HG03135 (cell line): ENCODE measurements around the gene SLC8A2.
"Not testable (repeated sequence)": the region's sequence is repeated elsewhere in the genome, so short reads cannot be mapped to it uniquely, and the experiment has no call there.

Experiments used
- ATAC-seq: cut with Tn5 transposase; IDR thresholded peaks from one replicate; pipeline ENCODE4 v1.9.1; 2021; ENCODE audit warnings: mild to moderate bottlenecking, moderate library complexity; ENCODE audit not compliant: unreplicated experiment

The SLC8A2 gene

GRCh38 chr19:47414469-47414868, 57.2 kb downstream of the SLC8A2 start:
- ATAC-seq = no peak

GRCh38 chr19:47413941-47414340, 57.8 kb downstream of the SLC8A2 start:
- no peak for ATAC-seq

- not testable (repeated sequence) for ATAC-seq
Observed at GRCh38 chr19:47411696-47412095, 60.0 kb downstream of the SLC8A2 start.

GRCh38 chr19:47411101-47411500, 60.6 kb downstream of the SLC8A2 start:
- ATAC-seq = no peak

- no peak for ATAC-seq
Observed at GRCh38 chr19:47408156-47408938, 63.3 kb downstream of the SLC8A2 start.

GRCh38 chr19:47407417-47407774, 64.3 kb downstream of the SLC8A2 start:
- no peak for ATAC-seq

GRCh38 chr19:47406711-47407416, 64.8 kb downstream of the SLC8A2 start:
- no peak for ATAC-seq

GRCh38 chr19:47405854-47406417, 65.8 kb downstream of the SLC8A2 start:
- no peak for ATAC-seq

- no peak for ATAC-seq
Observed at GRCh38 chr19:47405197-47405550, 66.5 kb downstream of the SLC8A2 start.

- ATAC-seq = no peak
Observed at GRCh38 chr19:47404334-47405196, 67.1 kb downstream of the SLC8A2 start.

GRCh38 chr19:47402504-47402903, 69.2 kb downstream of the SLC8A2 start:
- ATAC-seq = no peak

- no peak for ATAC-seq
Observed at GRCh38 chr19:47398707-47399597, 72.7 kb downstream of the SLC8A2 start.

GRCh38 chr19:47391510-47392223, 80.0 kb downstream of the SLC8A2 start:
- ATAC-seq = no peak

GRCh38 chr19:47390533-47391488, 80.9 kb downstream of the SLC8A2 start:
- no peak for ATAC-seq

GRCh38 chr19:47389150-47389556, 82.5 kb downstream of the SLC8A2 start:
- ATAC-seq = no peak

- ATAC-seq = not testable (repeated sequence)
Observed at GRCh38 chr19:47388721-47389120, 83.0 kb downstream of the SLC8A2 start.

- not testable (repeated sequence) for ATAC-seq
Observed at GRCh38 chr19:47387623-47388022, 84.1 kb downstream of the SLC8A2 start.

- not testable (repeated sequence) for ATAC-seq
Observed at GRCh38 chr19:47386582-47386981, 85.1 kb downstream of the SLC8A2 start.
